Gastroesophageal sphincter (tissue), 4 donors: ENCODE measurements around the gene HLCS. TPM values are rescaled to one million over a fixed set of nuclear protein-coding genes. Genes with fewer than 3 reads are reported as not detected.

Experiments
- ATAC-seq: fragments of 150-250 bp; one replicate; pipeline ENCODE4 v1.9.1; 2016; ENCODE audit warnings: mild to moderate bottlenecking, moderate library complexity
- H3K27ac ChIP-seq, 4 donors: fragments of 200-600 bp; sonication (generic) in 3 of 4; 1 replicate in 3 of 4; 2 replicates in 1 of 4; pipeline ENCODE4 v1.5.1; 2016 to 2019
- H3K27me3 ChIP-seq: fragments of 200-600 bp; sonication (generic); one replicate; pipeline ENCODE4 v1.5.1; 2019
- H3K36me3 ChIP-seq, 2 donors: fragments of 200-600 bp; sonication (generic); one replicate each; pipeline ENCODE4 v1.5.1; 2019; ENCODE audit warnings: control low read depth in 1 of 2
- H3K4me1 ChIP-seq, 3 donors: fragments of 200-600 bp; sonication (generic); 1 replicate in 2 of 3; 2 replicates in 1 of 3; pipeline ENCODE4 v1.5.1; 2016 to 2019; ENCODE audit warnings: control low read depth in 2 of 3
- H3K4me3 ChIP-seq, 2 donors: fragments of 200-600 bp; sonication (generic); one replicate each; pipeline ENCODE4 v1.5.1; 2019; ENCODE audit warnings: mild to moderate bottlenecking in 1 of 2, moderate library complexity in 1 of 2
- H3K9me3 ChIP-seq, 3 donors: fragments of 200-600 bp; sonication (generic); one replicate each; pipeline ENCODE4 v1.5.1; 2017 to 2019; ENCODE audit warnings: control low read depth in 2 of 3
- CTCF ChIP-seq, 4 experiments: fragments of 200-600 bp in 2 of 4; fragments of 450-650 bp in 2 of 4; sonication (generic) in 1 of 4; IDR thresholded peaks; one replicate each; pipeline ENCODE4 v1.5.1; 2017 to 2019; ENCODE audit warnings: antibody characterized with exemption in 4 of 4, mild to moderate bottlenecking in 2 of 4, moderate library complexity in 2 of 4
- EP300 ChIP-seq: sonication (generic); formaldehyde crosslinking; IDR thresholded peaks from one replicate; pipeline ENCODE4 v1.6.1; 2017; ENCODE audit warnings: antibody characterized with exemption, mild to moderate bottlenecking
- POLR2A ChIP-seq, 2 donors: fragments of 450-650 bp; IDR thresholded peaks; one replicate each; pipeline ENCODE4 v1.6.1; 2017; ENCODE audit warnings: antibody characterized with exemption in 2 of 2, mild to moderate bottlenecking in 2 of 2, moderate library complexity in 1 of 2
- POLR2AphosphoS5 ChIP-seq: sonication (generic); formaldehyde crosslinking; IDR thresholded peaks from one replicate; pipeline ENCODE4 v1.6.1; 2017; ENCODE audit warnings: antibody characterized with exemption
- WGBS, 2 donors: methylation state at CpG; one replicate each; pipeline ENCODE4 v1.1.5; 2018; ENCODE audit warnings: low coverage in 1 of 2; 5-methylcytosine and 5-hydroxymethylcytosine counted together
- total RNA-seq, 4 donors: library from RNA; depleted of rRNA; stranded (reverse); fragments of >200 nt; gene quantifications; one replicate each; pipeline ENCODE4 v1.1.0, GENCODE V29; 2016

The HLCS gene
- total RNA-seq, 4 donors from 2014 or later, result 14.4 to 33.3 (median 24.9) TPM

- TF ChIP-seq POLR2A (IDR thresholded peaks at IDR 0.05), result no peak
- no peak for TF ChIP-seq POLR2AphosphoS5
- TF ChIP-seq CTCF (IDR thresholded peaks at IDR 0.05), result no peak
- no peak for TF ChIP-seq EP300
- Histone ChIP-seq H3K36me3 (peaks cover 0 to 6% of the 10 kb centered on the region in 2 donors), H3K27me3 (no peaks in the 10 kb centered on the region), H3K4me1 (no peaks in the 10 kb centered on the region), H3K4me3 (no peak overlapping the region), H3K9me3 (no peaks in the 10 kb centered on the region), H3K27ac (no peak overlapping the region)
- 90 to 100% methylated on average over 1 to 2 of the region's 12 CpGs for WGBS, 2 donors
- no peak for ATAC-seq
Measured at GRCh38 chr21:36874665-36875064, 91.8 kb downstream of the HLCS start.

GRCh38 chr21:36873513-36873912, 93.0 kb downstream of the HLCS start:
- Histone ChIP-seq H3K27ac (no peak overlapping the region), H3K27me3 (no peaks in the 10 kb centered on the region), H3K4me1 (no peaks in the 10 kb centered on the region), H3K9me3 (no peaks in the 10 kb centered on the region), H3K36me3 (peaks cover 0 to 6% of the 10 kb centered on the region in 2 donors), H3K4me3 (no peak overlapping the region)
- TF ChIP-seq EP300, result no peak
- TF ChIP-seq POLR2AphosphoS5, result no peak
- no peak for TF ChIP-seq CTCF (IDR thresholded peaks at IDR 0.05)
- no peak for TF ChIP-seq POLR2A (IDR thresholded peaks at IDR 0.05)
- no peak for ATAC-seq
- 100% methylated on average over 1 of the region's 1 CpG; no CpG with 5 or more reads in 1 of the 2 donors for WGBS, 2 donors

- ATAC-seq, result no peak
- Histone ChIP-seq H3K4me1 (peaks cover 0 to 4% (median 0%) of the 10 kb centered on the region in 3 donors), H3K9me3 (no peaks in the 10 kb centered on the region), H3K4me3 (no peak overlapping the region), H3K36me3 (no peaks in the 10 kb centered on the region), H3K27me3 (no peaks in the 10 kb centered on the region), H3K27ac (no peak overlapping the region)
- no peak for TF ChIP-seq CTCF (IDR thresholded peaks at IDR 0.05)
- WGBS, 2 donors, result 67 to 68% methylated on average over 4 of the region's 4 CpGs
Measured at GRCh38 chr21:36867291-36867905, 99.1 kb downstream of the HLCS start.

GRCh38 chr21:36866419-36866818, 100.0 kb downstream of the HLCS start:
- peaks cover 0 to 4% (median 0%) of the 10 kb centered on the region in 3 donors for H3K4me1 ChIP-seq
- no peak overlapping the region for H3K27ac ChIP-seq
- H3K27me3 ChIP-seq, result no peaks in the 10 kb centered on the region
- H3K9me3 ChIP-seq, result no peaks in the 10 kb centered on the region
- TF ChIP-seq POLR2AphosphoS5 (no peak), CTCF (IDR thresholded peaks at IDR 0.05) (no peak), EP300 (no peak), POLR2A (IDR thresholded peaks at IDR 0.05) (no peak)
- no peaks in the 10 kb centered on the region for H3K36me3 ChIP-seq
- no peak overlapping the region for H3K4me3 ChIP-seq
- 85 to 88% methylated on average over 5 of the region's 5 CpGs for WGBS, 2 donors
- no peak for ATAC-seq

GRCh38 chr21:36864974-36865373, 101.5 kb downstream of the HLCS start:
- no peak overlapping the region for H3K4me3 ChIP-seq
- H3K36me3 ChIP-seq, result no peaks in the 10 kb centered on the region
- ATAC-seq, result no peak
- no peaks in the 10 kb centered on the region for H3K27me3 ChIP-seq
- TF ChIP-seq EP300 (no peak), CTCF (IDR thresholded peaks at IDR 0.05) (no peak), POLR2AphosphoS5 (no peak), POLR2A (IDR thresholded peaks at IDR 0.05) (no peak)
- 93 to 100% methylated on average over 1 to 6 of the region's 10 CpGs for WGBS, 2 donors
- no peak overlapping the region for H3K27ac ChIP-seq
- no peaks in the 10 kb centered on the region for H3K9me3 ChIP-seq
- H3K4me1 ChIP-seq, result peaks cover 0 to 12% (median 3%) of the 10 kb centered on the region in 3 donors
